TTC549 (cell line): ENCODE data around the gene NT5C2.
"Not testable (repeated sequence)": the region's sequence is repeated elsewhere in the genome, so short reads cannot be mapped to it uniquely, and the experiment has no call there.

Source experiments
- FAIRE-seq: peaks from 2 replicates; lab custom pipeline; 2012; peaks lifted over from hg19 to GRCh38; lab: Jason Lieb, UNC

Gene NT5C2

GRCh38 chr10:103199488-103199887 is 6.4 kb upstream of the NT5C2 start:
- no peak for FAIRE-seq

GRCh38 chr10:103198648-103199047 is 5.6 kb upstream of the NT5C2 start:
- FAIRE-seq: no peak

- no peak for FAIRE-seq
These were observed 4.8 kb upstream of the NT5C2 start for GRCh38 chr10:103197903-103198302.

- FAIRE-seq: no peak
These were observed 4.1 kb upstream of the NT5C2 start for GRCh38 chr10:103197174-103197573.

GRCh38 chr10:103196516-103196915 is 3.4 kb upstream of the NT5C2 start:
- FAIRE-seq: no peak

GRCh38 chr10:103193820-103194529 is 903 bp upstream of the NT5C2 start:
- no peak for FAIRE-seq

- no peak for FAIRE-seq
These were observed 493 bp downstream of the NT5C2 start for GRCh38 chr10:103192451-103193106.

GRCh38 chr10:103192089-103192450 is 1.0 kb downstream of the NT5C2 start:
- no peak for FAIRE-seq

- not testable (repeated sequence) for FAIRE-seq
These were observed 1.9 kb downstream of the NT5C2 start for GRCh38 chr10:103191198-103191597.

GRCh38 chr10:103188853-103189252 is 4.2 kb downstream of the NT5C2 start:
- no peak for FAIRE-seq

- no peak for FAIRE-seq
These were observed 6.9 kb downstream of the NT5C2 start for GRCh38 chr10:103186128-103186527.

- FAIRE-seq: no peak
These were observed 8.5 kb downstream of the NT5C2 start for GRCh38 chr10:103184615-103185014.

- FAIRE-seq: not testable (repeated sequence)
These were observed 9.1 kb downstream of the NT5C2 start for GRCh38 chr10:103183991-103184451.

- no peak for FAIRE-seq
These were observed 11.8 kb downstream of the NT5C2 start for GRCh38 chr10:103181244-103181643.

GRCh38 chr10:103180491-103180890 is 12.6 kb downstream of the NT5C2 start:
- FAIRE-seq: no peak

- FAIRE-seq: no peak
These were observed 15.9 kb downstream of the NT5C2 start for GRCh38 chr10:103177123-103177522.

GRCh38 chr10:103175580-103176285 is 17.3 kb downstream of the NT5C2 start:
- no peak for FAIRE-seq

GRCh38 chr10:103174324-103174723 is 18.7 kb downstream of the NT5C2 start:
- FAIRE-seq: not testable (repeated sequence)

GRCh38 chr10:103171278-103171677 is 21.8 kb downstream of the NT5C2 start:
- FAIRE-seq: no peak

GRCh38 chr10:103168438-103168837 is 24.6 kb downstream of the NT5C2 start:
- no peak for FAIRE-seq

GRCh38 chr10:103167554-103167953 is 25.5 kb downstream of the NT5C2 start:
- FAIRE-seq: not testable (repeated sequence)

GRCh38 chr10:103166523-103166922 is 26.5 kb downstream of the NT5C2 start:
- no peak for FAIRE-seq

- not testable (repeated sequence) for FAIRE-seq
These were observed 29.2 kb downstream of the NT5C2 start for GRCh38 chr10:103163766-103164403.
